Measurements from ENCODE around the gene FOXD1. TPM values are rescaled to one million over a fixed set of nuclear protein-coding genes. Genes with fewer than 3 reads are reported as not detected.

Gene FOXD1
- total and polyA plus RNA-seq, 9 of the 15 experiments (the other 6 are each of a cell fraction or from before 2014, with no cell fraction given): 0.03 to 0.40 (median 0.10) TPM; not detected in 4

GRCh38 chr5:73451224-73452130, 2.9 kb upstream of the FOXD1 start:
- FAIRE-seq (no peak), DNase-seq (ENCODE audit: extremely low read depth in 1 of 4, low spot score in 3 of 4) (peak; percentile 61 to 73 (median 73)), ATAC-seq (peak; percentile 85)
- Histone ChIP-seq H4K20me1 (replicated peaks; ENCODE audit: control insufficient read depth, insufficient read depth, low read length) (peaks cover 3% of the 10 kb centered on the region; the same call in 1 of the 2 replicates), H3K9ac (ENCODE audit: insufficient read depth in 1 of 2, low read depth in 2 of 2, low read length in 2 of 2) (peak overlapping the region in 1 of 2 experiments; percentile 86; a peak in 2 of 4 replicates), H3K27me3 (ENCODE audit: control insufficient read depth in 2 of 2, insufficient read depth in 2 of 2, low read length in 2 of 2) (peaks cover 41% of the 10 kb centered on the region in 2 experiments), H3K4me1 (replicated peaks in 1 of 2; ENCODE audit: control insufficient read depth in 2 of 2, insufficient read depth in 2 of 2, low read length in 2 of 2) (peaks cover 5 to 35% of the 10 kb centered on the region in 2 experiments; a peak in 3 of 5 replicates), H3K36me3 (ENCODE audit: control insufficient read depth, insufficient read depth, low read length) (no peaks in the 10 kb centered on the region), H2AFZ (ENCODE audit: low read depth, low read length) (peak overlapping the region; percentile 76), H3K9me3 (replicated peaks; ENCODE audit: control insufficient read depth, insufficient read depth, low read depth, low read length) (no peaks in the 10 kb centered on the region; the same call in 1 of the 2 replicates), H3K4me2 (ENCODE audit: insufficient read depth, low read length) (peak overlapping the region; percentile 52), H3K9me1 (ENCODE audit: control insufficient read depth, insufficient read depth, low read length) (no peaks in the 10 kb centered on the region), H3K27ac (ENCODE audit: extremely low read depth, low read depth, low read length) (no peak overlapping the region), H3K4me3 (peak overlapping the region; percentile 24), H3K79me2 (ENCODE audit: control insufficient read depth, insufficient read depth, low read length) (no peaks in the 10 kb centered on the region)
- WGBS (ENCODE audit: insufficient coverage, low coverage, missing lambda C conversion rate): 3% methylated on average over 38 of the region's 70 CpGs
- POLR2A ChIA-PET: interaction anchor here (1.4 kb wide), 1 partner anchor 45 kb away, joined by 3 read pairs; no protein-coding TSS in a partner anchor
- BruUV-seq (replicated peaks): no TSS peak
- intact Hi-C loops (cut with micrococcal nuclease): loop anchor here (5.0 kb wide), 4 partner anchors 46 to 369 kb away; partner anchors contain the start of gene BTF3
- CTCF ChIA-PET (ENCODE audit: low intra/inter-chr PET ratio): no interaction called here
- in situ Hi-C loops (cut with MboI): no loop called here
- peak; percentile 73 to 81 for TF ChIP-seq RAD21 (CRISPR knock-in tag; conservative IDR thresholded peaks at IDR 0.05 in 1 of 2, IDR thresholded peaks at IDR 0.05 in 1 of 2)
- TF ChIP-seq CXXC5 (CRISPR knock-in tag; IDR thresholded peaks at IDR 0.05): peak; percentile 60
- peak; percentile 55 for TF ChIP-seq U2AF1 (optimal IDR thresholded peaks at IDR 0.05; ENCODE audit: low read depth, low read length)
- TF ChIP-seq RHOXF2B (CRISPR knock-in tag; conservative IDR thresholded peaks at IDR 0.05): no peak
- TF ChIP-seq SIN3B (IDR thresholded peaks at IDR 0.05; ENCODE audit: low read depth): peak; percentile 11; the same call in 1 of the 2 replicates
- TF ChIP-seq RBM15 (IDR thresholded peaks at IDR 0.05; ENCODE audit: insufficient read depth, low read length): no peak
- TF ChIP-seq TFAP4 (CRISPR knock-in tag; IDR thresholded peaks at IDR 0.05; ENCODE audit: borderline replicate concordance): peak; percentile 46; the same call in 1 of the 2 replicates
- TF ChIP-seq RB1 (IDR thresholded peaks at IDR 0.05; ENCODE audit: low read depth): peak; percentile 91
- peak; percentile 94 for TF ChIP-seq ZSCAN29 (IDR thresholded peaks at IDR 0.05)
- TF ChIP-seq SP1 (CRISPR knock-in tag; IDR thresholded peaks at IDR 0.05): no peak
- peak; percentile 69 to 87 (median 81) for TF ChIP-seq CTCF (IDR thresholded peaks at IDR 0.05 in 2 of 3, conservative IDR thresholded peaks at IDR 0.05 in 1 of 3; ENCODE audit: insufficient read depth in 2 of 3, low read depth in 1 of 3, low read length in 3 of 3)
- TF ChIP-seq ZBTB7A (IDR thresholded peaks at IDR 0.05; ENCODE audit: borderline replicate concordance, control insufficient read depth, low read depth, low read length): peak; percentile 86

Measured in K562 (cell line).